Astrocyte of the cerebellum (primary cell): Measurements from ENCODE around the gene FPGT.

Experiments
- DNase-seq: peaks from one replicate; pipeline ENCODE4 v3.0.0-alpha.2; 2011; ENCODE audit warnings: low read depth
- H3K4me3 ChIP-seq: 2 replicates; pipeline ENCODE4 v1.5.1; 2011; ENCODE audit warnings: mild to moderate bottlenecking, low read depth, low read length, moderate library complexity
- in situ Hi-C: cut with HindIII; loops from 2 replicates; pipeline ENCODE4 v1.10.0; 2017; ENCODE audit warnings: low sequenced_read_pairs
- TF ChIP-seq, protein P1 (sequence below): IDR thresholded peaks from 2 replicates; pipeline ENCODE4 v1.5.1; 2012; ENCODE audit warnings: low read length, low read depth, moderate library complexity, mild to moderate bottlenecking; ENCODE audit errors: missing control alignments

Gene FPGT

DNA sequence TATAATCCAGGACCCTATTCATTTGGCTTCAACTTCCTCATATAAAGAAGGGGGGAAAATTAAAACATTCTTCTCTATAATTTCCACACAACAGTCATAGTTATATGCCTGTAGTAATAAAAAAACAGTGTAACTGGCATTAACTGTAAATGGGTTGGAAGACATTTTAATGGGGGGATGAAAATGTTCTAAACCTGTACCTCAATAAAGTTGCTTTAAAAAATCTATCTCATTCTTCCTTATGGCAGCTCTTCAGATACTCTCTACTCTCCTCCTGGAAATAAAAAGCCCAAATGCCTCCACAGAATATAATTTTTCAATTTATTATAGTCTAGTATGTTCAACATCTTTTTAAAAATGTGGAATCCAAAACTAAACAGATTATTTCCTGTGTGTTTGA lies 2.7 kb upstream of the FPGT start:
- in situ Hi-C loops, result no loop called here
- TF ChIP-seq, protein P1, sequence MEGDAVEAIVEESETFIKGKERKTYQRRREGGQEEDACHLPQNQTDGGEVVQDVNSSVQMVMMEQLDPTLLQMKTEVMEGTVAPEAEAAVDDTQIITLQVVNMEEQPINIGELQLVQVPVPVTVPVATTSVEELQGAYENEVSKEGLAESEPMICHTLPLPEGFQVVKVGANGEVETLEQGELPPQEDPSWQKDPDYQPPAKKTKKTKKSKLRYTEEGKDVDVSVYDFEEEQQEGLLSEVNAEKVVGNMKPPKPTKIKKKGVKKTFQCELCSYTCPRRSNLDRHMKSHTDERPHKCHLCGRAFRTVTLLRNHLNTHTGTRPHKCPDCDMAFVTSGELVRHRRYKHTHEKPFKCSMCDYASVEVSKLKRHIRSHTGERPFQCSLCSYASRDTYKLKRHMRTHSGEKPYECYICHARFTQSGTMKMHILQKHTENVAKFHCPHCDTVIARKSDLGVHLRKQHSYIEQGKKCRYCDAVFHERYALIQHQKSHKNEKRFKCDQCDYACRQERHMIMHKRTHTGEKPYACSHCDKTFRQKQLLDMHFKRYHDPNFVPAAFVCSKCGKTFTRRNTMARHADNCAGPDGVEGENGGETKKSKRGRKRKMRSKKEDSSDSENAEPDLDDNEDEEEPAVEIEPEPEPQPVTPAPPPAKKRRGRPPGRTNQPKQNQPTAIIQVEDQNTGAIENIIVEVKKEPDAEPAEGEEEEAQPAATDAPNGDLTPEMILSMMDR, result no peak
- no peak for DNase-seq
- H3K4me3 ChIP-seq, result no peak overlapping the region

DNA sequence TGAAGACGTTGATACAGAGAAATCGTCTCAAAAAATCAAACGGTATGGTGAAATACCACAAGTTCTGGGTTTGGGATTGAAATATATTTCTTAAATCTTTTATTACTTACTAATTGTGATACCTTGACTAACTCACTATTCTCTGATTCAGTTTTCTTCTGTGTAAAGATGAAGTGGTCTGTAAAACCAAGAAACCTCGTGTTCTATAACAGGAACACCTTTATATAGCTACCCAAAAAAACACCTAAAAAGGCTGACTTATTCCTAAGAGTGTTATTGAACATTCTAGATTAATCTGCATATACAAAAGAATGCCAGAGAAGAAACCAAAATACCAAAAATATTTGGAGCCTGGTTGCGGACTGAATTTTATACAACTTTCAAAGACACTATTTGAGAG lies 787 bp upstream of the FPGT start:
- in situ Hi-C loops, result no loop called here
- TF ChIP-seq, protein P1, result no peak
- peak overlapping the region; percentile 77 for H3K4me3 ChIP-seq
- DNase-seq, result no peak

DNA sequence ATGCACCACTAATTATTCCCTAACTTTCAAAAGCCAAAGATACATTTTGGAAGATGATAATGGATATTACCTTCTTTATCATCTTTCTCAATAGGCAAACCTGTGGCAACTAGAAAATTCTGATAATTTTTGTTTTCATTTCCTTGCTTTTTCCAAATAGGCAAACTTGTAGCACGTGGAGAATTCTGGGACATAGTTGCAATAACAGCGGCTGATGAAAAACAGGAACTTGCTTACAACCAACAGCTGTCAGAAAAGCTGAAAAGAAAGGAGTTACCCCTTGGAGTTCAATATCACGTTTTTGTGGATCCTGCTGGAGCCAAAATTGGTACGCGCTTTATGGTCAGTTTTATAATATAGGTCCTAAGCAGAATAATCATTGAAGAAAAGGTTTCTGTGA lies 1.5 kb downstream of the FPGT start:
- TF ChIP-seq, protein P1, result no peak
- no peak for DNase-seq
- in situ Hi-C loops, result no loop called here
- H3K4me3 ChIP-seq, result no peak overlapping the region

DNA sequence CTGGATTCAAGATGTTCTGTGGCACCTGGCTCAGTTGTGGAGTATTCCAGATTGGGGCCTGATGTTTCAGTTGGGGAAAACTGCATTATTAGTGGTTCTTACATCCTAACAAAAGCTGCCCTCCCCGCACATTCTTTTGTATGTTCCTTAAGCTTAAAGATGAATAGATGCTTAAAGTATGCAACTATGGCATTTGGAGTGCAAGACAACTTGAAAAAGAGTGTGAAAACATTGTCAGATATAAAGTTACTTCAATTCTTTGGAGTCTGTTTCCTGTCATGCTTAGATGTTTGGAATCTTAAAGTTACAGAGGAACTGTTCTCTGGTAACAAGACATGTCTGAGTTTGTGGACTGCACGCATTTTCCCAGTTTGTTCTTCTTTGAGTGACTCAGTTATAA lies 7.2 kb downstream of the FPGT start:
- no peak for DNase-seq
- TF ChIP-seq, protein P1, result no peak
- in situ Hi-C loops, result no loop called here

DNA sequence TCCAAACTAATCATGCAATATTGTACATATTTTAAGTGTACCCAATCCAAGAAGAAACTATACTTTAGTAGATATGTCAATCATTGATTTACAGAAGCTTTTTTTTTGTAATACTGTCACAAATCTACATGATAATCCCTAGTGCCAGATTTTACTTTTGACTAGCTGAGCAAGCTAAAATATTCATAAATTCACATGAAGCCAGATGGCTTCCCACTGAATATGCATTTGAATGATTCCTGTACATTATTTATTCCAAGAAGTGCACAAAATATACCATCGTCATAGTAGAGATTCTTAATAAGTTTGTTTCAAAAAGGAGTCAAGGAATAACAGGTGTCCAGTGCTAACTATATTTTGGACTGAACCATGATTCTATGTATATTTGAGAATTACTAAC lies 17.2 kb downstream of the FPGT start:
- H3K4me3 ChIP-seq, result no peak overlapping the region
- TF ChIP-seq, protein P1, result no peak
- in situ Hi-C loops, result no loop called here
- no peak for DNase-seq

More for the DNA sequence above, 7.2 kb downstream of the FPGT start:
- no peak overlapping the region for H3K4me3 ChIP-seq

DNA sequence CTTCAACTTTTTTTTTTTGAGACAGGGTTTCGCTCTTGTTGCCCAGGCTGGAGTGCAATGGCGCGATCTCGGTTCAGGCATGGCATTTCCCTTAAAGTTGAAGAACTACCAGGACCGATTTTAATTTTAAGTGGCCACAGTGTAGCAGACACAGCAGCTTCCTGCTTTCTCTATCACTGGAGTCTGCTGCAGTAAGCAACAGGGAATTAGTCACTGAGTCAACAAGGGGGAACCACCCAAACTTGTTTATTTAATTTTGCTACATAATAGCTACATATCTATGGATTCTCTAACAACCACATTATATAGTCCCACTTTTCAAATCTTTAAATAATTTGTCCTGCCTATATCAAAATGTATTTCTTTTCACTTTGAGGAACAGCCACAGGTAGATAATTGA lies 24.7 kb downstream of the FPGT start:
- DNase-seq, result no peak
- TF ChIP-seq, protein P1, result no peak
- in situ Hi-C loops, result no loop called here

DNA sequence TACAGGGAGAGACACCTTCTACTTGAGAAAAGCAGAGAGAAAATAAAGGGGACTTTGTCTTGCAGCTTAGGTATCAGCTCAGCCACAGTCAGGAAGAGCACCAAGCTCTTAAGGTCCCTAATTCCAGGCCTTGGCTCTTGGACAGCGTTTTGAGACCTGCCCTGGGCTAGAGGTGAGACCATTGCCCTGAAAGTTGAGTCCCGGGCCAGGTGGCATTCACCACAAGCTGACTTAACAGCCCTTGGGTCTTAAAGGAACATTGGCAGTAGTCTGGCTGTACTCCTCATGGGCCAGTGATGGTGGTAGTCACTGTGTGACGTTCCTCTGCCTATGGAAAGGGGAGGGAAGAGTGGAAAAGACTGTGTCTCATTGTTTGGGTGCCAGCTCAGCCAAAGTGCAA lies 25.4 kb downstream of the FPGT start:
- H3K4me3 ChIP-seq, result no peak overlapping the region
- DNase-seq, result no peak
- TF ChIP-seq, protein P1, result no peak
- in situ Hi-C loops, result no loop called here

More for the DNA sequence above, 24.7 kb downstream of the FPGT start:
- H3K4me3 ChIP-seq, result no peak overlapping the region
